Measurements from ENCODE around the gene NCOA1. TPM values are rescaled to one million over a fixed set of nuclear protein-coding genes. Genes with fewer than 3 reads are reported as not detected.

The NCOA1 gene
- total RNA-seq, 2 experiments from 2014 or later = 6.1 to 12.1 TPM

GRCh38 chr2:24708537-24709152 is 217.6 kb downstream of the NCOA1 start:
- Histone ChIP-seq H3K36me3 (ENCODE audit: insufficient read depth, low read length) (no peaks in the 10 kb centered on the region), H3K4me1 (ENCODE audit: insufficient read depth, low read length, poor library complexity, severe bottlenecking) (no peaks in the 10 kb centered on the region), H2AFZ (ENCODE audit: low read length) (no peak overlapping the region), H3K4me3 (ENCODE audit: low read depth, low read length, poor library complexity, severe bottlenecking) (no peak overlapping the region), H3K79me2 (ENCODE audit: insufficient read depth, low read depth, low read length) (no peaks in the 10 kb centered on the region), H3K27ac (ENCODE audit: low read depth, low read length, poor library complexity, severe bottlenecking) (no peak overlapping the region), H3K4me2 (ENCODE audit: low read length) (no peak overlapping the region), H3K9me3 (ENCODE audit: low read length) (no peaks in the 10 kb centered on the region), H4K20me1 (ENCODE audit: insufficient read depth, low read length) (no peaks in the 10 kb centered on the region), H3K9me2 (ENCODE audit: insufficient read depth, low read length) (no peaks in the 10 kb centered on the region)
- no peak for DNase-seq (ENCODE audit: low spot score)
- POLR2A ChIA-PET = interaction anchor here (0.7 kb wide), 1 partner anchor 66 kb away, joined by 3 read pairs; no protein-coding TSS in a partner anchor
- BruUV-seq (replicated peaks) = no TSS peak
- TF ChIP-seq CTCF (conservative IDR thresholded peaks at IDR 0.05; ENCODE audit: low read length) = no peak
- no peak for TF ChIP-seq EZH2phosphoT487 (IDR thresholded peaks at IDR 0.05; ENCODE audit: borderline replicate concordance, low read depth, low read length)
- intact Hi-C loops (cut with micrococcal nuclease; ENCODE audit: unreplicated experiment) = no loop called here
- CTCF ChIA-PET (ENCODE audit: unreplicated experiment) = no interaction called here

- no peak overlapping the region for H2AFZ ChIP-seq (ENCODE audit: low read length)
- no peak overlapping the region for H3K27ac ChIP-seq (ENCODE audit: low read depth, low read length, poor library complexity, severe bottlenecking)
- ChIA-PET CTCF (ENCODE audit: unreplicated experiment) (no interaction called here), POLR2A (no interaction called here)
- TF ChIP-seq EZH2phosphoT487 (IDR thresholded peaks at IDR 0.05; ENCODE audit: borderline replicate concordance, low read depth, low read length) (no peak), CTCF (conservative IDR thresholded peaks at IDR 0.05; ENCODE audit: low read length) (no peak)
- no peaks in the 10 kb centered on the region for H3K36me3 ChIP-seq (ENCODE audit: insufficient read depth, low read length)
- H3K9me3 ChIP-seq (ENCODE audit: low read length) = no peaks in the 10 kb centered on the region
- intact Hi-C loops (cut with micrococcal nuclease; ENCODE audit: unreplicated experiment) = no loop called here
- H3K79me2 ChIP-seq (ENCODE audit: insufficient read depth, low read depth, low read length) = no peaks in the 10 kb centered on the region
- H4K20me1 ChIP-seq (ENCODE audit: insufficient read depth, low read length) = no peaks in the 10 kb centered on the region
- no TSS peak for BruUV-seq (replicated peaks)
- H3K4me2 ChIP-seq (ENCODE audit: low read length) = no peak overlapping the region
- no peak overlapping the region for H3K4me3 ChIP-seq (ENCODE audit: low read depth, low read length, poor library complexity, severe bottlenecking)
- DNase-seq (ENCODE audit: low spot score) = no peak
- no peaks in the 10 kb centered on the region for H3K4me1 ChIP-seq (ENCODE audit: insufficient read depth, low read length, poor library complexity, severe bottlenecking)
- H3K9me2 ChIP-seq (ENCODE audit: insufficient read depth, low read length) = no peaks in the 10 kb centered on the region
Measured at GRCh38 chr2:24710806-24711205, 219.8 kb downstream of the NCOA1 start.

GRCh38 chr2:24711865-24712264 is 220.8 kb downstream of the NCOA1 start:
- ChIA-PET CTCF (ENCODE audit: unreplicated experiment) (no interaction called here), POLR2A (no interaction called here)
- Histone ChIP-seq H3K4me3 (ENCODE audit: low read depth, low read length, poor library complexity, severe bottlenecking) (no peak overlapping the region), H3K27ac (ENCODE audit: low read depth, low read length, poor library complexity, severe bottlenecking) (no peak overlapping the region), H3K79me2 (ENCODE audit: insufficient read depth, low read depth, low read length) (no peaks in the 10 kb centered on the region), H3K4me2 (ENCODE audit: low read length) (no peak overlapping the region), H2AFZ (ENCODE audit: low read length) (no peak overlapping the region), H3K9me3 (ENCODE audit: low read length) (no peaks in the 10 kb centered on the region), H3K4me1 (ENCODE audit: insufficient read depth, low read length, poor library complexity, severe bottlenecking) (no peaks in the 10 kb centered on the region), H4K20me1 (ENCODE audit: insufficient read depth, low read length) (no peaks in the 10 kb centered on the region), H3K9me2 (ENCODE audit: insufficient read depth, low read length) (no peaks in the 10 kb centered on the region), H3K36me3 (ENCODE audit: insufficient read depth, low read length) (no peaks in the 10 kb centered on the region)
- no TSS peak for BruUV-seq (replicated peaks)
- intact Hi-C loops (cut with micrococcal nuclease; ENCODE audit: unreplicated experiment) = no loop called here
- no peak for DNase-seq (ENCODE audit: low spot score)
- TF ChIP-seq CTCF (conservative IDR thresholded peaks at IDR 0.05; ENCODE audit: low read length) (no peak), EZH2phosphoT487 (IDR thresholded peaks at IDR 0.05; ENCODE audit: borderline replicate concordance, low read depth, low read length) (no peak)

Data from OCI-LY7 (cell line).